Stimulated activated naive CD4-positive, alpha-beta T cell treated with Interleukin-2 at 50 U/mL for 16 hours (primary cell): ENCODE data around the gene PRKAG1.

Experiments
- DNase-seq: peaks from one replicate; lab custom pipeline; 2025; lab: John Stamatoyannopoulos, UW

Gene PRKAG1

DNA sequence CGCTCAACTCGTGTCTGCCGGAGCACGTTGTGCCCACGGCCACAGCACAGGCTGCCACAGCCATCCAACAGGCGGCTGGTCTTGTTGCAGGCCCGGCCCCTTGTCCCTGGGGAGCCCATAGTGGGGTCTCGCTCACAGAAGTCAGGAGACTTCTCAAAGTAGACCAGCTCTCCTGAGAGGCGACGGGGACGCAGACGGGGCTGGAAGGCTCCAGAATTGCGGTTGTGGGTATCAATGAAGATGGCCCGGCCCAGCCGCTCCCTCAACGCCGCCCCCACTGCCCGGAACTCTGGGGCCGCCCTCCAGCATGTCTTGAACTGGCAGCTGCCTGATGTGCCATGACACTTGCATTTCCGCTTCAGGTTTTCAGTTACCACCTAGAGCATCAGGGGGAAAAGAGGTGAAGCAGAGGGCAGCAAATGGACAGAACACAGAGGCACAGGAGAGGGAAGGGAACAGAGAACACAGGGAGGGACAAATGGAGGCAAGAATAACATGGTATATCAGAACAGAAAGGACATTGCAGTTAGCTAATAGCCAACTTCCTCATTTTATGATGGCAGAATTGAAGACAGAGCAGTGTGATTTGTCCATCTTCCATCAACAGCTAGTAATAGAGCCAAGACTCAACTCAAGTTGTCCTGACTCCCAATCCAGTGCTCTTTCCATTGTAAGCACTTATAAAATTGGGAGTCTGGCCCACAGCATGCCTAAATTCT lies 52.2 kb downstream of the PRKAG1 start:
- no peak for DNase-seq

- DNase-seq: no peak
These were observed 53.2 kb downstream of the PRKAG1 start for GRCh38 chr12:48965298-48965838.

DNA sequence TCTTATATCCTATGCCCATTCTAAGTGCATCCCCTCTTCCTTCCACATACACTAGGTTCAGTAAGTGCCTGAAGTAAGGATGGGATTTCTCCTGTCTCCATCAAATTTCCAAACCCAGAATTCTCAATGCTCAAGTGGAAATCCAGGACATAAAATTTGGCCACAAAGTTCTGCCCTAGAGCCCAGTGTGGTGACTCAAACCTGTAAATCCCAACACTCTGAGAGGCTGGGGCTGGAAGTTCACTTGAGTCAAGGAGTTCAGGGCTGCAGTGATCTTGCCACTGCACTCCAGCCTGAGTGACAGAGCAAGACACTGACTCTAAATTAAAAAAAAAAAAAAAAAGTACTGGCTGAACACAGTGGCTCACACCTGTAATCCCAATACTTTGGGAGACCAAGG lies 56.8 kb downstream of the PRKAG1 start:
- no peak for DNase-seq

DNA sequence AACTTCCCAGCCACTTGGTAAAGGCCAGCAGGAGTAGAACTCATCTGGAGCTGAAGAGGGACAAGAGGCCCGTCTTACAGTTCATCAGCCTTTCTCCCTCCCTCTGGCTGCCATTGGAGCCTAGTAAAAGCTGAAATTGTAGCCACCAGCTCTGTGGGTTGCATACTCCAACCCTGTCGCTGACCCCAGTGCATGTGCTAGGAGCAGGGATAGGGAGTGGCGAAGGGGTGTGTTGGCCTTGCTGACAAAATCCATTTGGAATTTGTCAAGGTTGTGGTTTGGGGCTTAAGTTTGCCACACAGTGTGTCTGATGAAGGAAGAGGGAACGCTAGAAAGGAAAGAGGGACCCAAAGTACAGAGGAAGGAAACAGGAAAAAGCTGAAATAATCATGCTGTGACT lies 57.2 kb downstream of the PRKAG1 start:
- no peak for DNase-seq

DNA sequence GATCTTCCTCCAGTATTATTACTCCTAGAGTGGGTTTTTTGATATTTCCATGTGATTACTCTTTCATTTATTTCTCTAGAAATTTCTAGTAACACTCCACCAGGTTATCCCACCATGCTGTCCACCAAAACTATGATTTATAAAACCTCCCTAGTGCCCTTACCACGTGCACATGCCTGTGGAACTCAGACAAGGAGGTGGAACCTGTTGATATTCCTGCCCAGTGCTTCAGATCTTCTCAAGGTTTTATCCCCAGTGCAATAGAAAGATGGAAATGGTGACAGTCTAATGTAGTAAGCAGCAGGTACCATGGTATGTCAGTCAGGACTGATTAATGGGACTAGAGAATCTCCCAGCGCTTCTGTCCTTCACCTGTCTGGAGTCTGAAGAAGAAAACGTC lies 57.7 kb downstream of the PRKAG1 start:
- no peak for DNase-seq

GRCh38 chr12:48958049-48958388 lies 60.6 kb downstream of the PRKAG1 start:
- no peak for DNase-seq

- peak; percentile 87 for DNase-seq
These were observed 61.2 kb downstream of the PRKAG1 start, which contains the start of gene ARF3 for GRCh38 chr12:48957141-48958048. Gene ARF3 (minus strand): TSS chr12:48957487. CDS start chr12:48941095, 16,392 bp downstream.

GRCh38 chr12:48956279-48957140 lies 62.1 kb downstream of the PRKAG1 start:
- DNase-seq: no peak

- DNase-seq: no peak
These were observed 63.6 kb downstream of the PRKAG1 start for GRCh38 chr12:48954841-48955501.

DNA sequence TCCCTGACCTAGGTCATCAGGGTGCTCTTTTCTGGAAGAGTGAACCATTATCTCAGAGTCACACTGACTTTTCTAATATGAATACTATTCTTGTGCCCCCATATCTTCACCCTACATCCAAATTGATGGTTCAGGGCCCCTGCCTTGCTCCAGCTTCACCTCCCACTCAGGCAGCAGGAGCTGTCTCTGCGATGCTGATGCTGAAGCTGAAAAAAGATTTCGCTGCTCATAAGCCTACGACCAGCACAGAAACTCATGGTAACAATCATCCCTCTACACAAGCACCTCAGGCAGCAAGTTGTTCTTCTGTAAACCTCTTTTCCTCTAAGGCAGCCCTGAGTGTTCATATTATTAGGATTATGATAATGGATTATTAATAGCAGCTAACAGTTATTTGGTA lies 64.5 kb downstream of the PRKAG1 start:
- no peak for DNase-seq

DNA sequence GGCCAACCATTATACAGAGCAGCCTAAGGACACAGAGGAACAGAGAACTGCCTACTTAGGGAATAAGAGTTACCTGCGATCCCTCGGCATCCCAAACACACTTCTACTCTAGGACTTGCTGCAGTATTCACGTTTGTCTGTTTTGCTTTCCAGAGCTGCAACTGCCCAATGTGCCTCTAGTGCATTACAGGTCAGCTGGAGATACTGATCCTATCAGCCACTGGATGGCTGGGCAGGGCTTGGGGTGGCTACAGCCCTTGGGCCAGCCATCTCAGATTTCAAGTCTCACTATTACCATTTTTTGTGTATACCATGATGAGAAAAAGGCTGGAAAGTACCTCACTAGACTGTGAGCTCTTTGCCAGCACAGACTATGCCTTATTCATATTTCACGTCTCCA lies 65.9 kb downstream of the PRKAG1 start:
- DNase-seq: no peak
